ENCODE results near the gene SF3B3.

DNA sequence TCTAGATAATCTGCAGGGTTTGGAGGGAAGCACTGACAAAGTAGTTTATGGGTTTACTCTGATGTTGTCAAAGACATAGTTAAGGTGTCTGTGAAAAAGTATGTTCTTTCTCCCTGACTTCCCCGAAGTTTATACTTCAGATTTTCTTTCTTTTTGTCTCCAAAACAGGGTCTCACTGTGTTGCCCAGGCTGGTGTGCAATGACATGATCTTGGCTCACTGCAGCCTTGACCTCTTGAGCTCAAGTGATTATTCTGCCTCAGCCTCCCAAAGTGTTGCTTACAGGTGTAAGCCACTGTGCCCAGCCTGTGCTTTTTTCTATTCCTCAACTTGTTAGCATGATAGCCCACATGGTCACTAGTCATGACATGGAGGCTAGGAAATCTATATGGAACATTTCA lies 20.9 kb downstream of the SF3B3 start:
- TF ChIP-seq SIN3A (IDR thresholded peaks at IDR 0.05; ENCODE audit: borderline replicate concordance, low read depth, low read length) = no peak
- TF ChIP-seq TAF1 (IDR thresholded peaks at IDR 0.05; ENCODE audit: borderline replicate concordance, low read depth, low read length) = no peak
- no peak for TF ChIP-seq NFIC (IDR thresholded peaks at IDR 0.05; ENCODE audit: borderline replicate concordance)
- TF ChIP-seq, protein P1, sequence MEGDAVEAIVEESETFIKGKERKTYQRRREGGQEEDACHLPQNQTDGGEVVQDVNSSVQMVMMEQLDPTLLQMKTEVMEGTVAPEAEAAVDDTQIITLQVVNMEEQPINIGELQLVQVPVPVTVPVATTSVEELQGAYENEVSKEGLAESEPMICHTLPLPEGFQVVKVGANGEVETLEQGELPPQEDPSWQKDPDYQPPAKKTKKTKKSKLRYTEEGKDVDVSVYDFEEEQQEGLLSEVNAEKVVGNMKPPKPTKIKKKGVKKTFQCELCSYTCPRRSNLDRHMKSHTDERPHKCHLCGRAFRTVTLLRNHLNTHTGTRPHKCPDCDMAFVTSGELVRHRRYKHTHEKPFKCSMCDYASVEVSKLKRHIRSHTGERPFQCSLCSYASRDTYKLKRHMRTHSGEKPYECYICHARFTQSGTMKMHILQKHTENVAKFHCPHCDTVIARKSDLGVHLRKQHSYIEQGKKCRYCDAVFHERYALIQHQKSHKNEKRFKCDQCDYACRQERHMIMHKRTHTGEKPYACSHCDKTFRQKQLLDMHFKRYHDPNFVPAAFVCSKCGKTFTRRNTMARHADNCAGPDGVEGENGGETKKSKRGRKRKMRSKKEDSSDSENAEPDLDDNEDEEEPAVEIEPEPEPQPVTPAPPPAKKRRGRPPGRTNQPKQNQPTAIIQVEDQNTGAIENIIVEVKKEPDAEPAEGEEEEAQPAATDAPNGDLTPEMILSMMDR (IDR thresholded peaks at IDR 0.05) = no peak
- TF ChIP-seq POLR2AphosphoS5 (IDR thresholded peaks at IDR 0.05; ENCODE audit: low read depth, low read length) = no peak
- TF ChIP-seq EP300 (IDR thresholded peaks at IDR 0.05; ENCODE audit: borderline replicate concordance in 1 of 2, low read depth in 1 of 2, low read length in 1 of 2) = no peak

All from SK-N-SH (cell line).